Measurements from ENCODE around the gene DCDC2C.

Gene DCDC2C

DNA sequence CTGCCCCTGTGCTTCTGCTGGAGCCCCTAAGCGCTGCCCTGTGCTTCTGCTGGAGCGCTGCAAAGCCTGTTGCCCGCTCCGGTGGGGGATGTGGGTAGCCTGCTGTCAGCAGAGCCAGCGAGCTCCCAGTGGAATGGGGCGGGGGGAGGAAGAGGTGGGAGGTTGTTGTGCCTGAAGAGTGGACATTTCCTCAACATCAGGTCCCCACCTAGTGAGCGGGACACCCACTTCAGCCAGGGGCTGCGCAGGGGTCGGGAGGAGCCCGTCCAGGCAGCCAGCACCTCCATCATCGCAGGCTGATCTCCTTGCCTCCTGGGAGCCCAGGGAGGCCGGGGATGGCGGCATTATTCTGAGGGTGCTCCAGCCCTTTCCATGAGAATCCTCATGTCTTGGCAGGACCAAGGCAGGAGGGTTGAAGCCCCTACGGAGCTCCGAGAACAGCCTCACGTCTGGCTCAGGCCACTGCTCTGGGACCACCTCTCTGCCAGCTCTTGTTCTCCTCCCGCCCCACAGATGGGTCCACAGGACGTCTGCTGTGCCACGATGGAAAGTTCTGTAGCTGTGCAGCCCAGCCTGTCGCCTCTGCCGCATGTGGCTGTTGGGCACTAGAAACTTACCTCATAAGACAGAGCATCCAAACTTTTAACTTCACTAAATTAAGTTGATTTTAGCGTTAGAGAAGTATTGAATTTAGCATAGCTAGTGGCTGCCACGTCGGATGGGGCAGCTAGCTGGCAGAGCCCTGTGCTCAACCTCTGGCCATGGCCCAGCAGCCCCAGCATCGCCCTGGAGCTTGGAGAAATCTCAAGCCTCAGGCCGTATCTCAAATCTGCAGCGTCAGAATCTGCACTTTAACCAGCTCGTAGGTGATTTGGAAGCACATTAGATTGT lies 47.3 kb upstream of the DCDC2C start:
- Histone ChIP-seq H3K9ac (ENCODE audit: low read length) (no peak overlapping the region), H3K4me1 (ENCODE audit: low read length) (peaks cover 75% of the 10 kb centered on the region), H3K36me3 (replicated peaks; ENCODE audit: low read depth, low read length) (no peaks in the 10 kb centered on the region), H3K9me3 (ENCODE audit: insufficient read depth, low read length) (peaks cover 4% of the 10 kb centered on the region; the same call in 1 of the 2 replicates), H3K4me3 (ENCODE audit: low read length) (no peak overlapping the region), H4K20me1 (ENCODE audit: insufficient read depth, low read length) (no peaks in the 10 kb centered on the region), H3K79me2 (ENCODE audit: low read length) (no peaks in the 10 kb centered on the region), H3K4me2 (ENCODE audit: low read length) (no peak overlapping the region), H3K27me3 (ENCODE audit: low read depth, low read length) (no peaks in the 10 kb centered on the region), H3K27ac (ENCODE audit: low read length) (peak overlapping the region; percentile 98; the same call in 1 of the 2 replicates), H2AFZ (ENCODE audit: low read depth, low read length) (no peak overlapping the region)
- TF ChIP-seq EZH2phosphoT487 (IDR thresholded peaks at IDR 0.05; ENCODE audit: low read depth) = no peak
- TF ChIP-seq, protein P1, sequence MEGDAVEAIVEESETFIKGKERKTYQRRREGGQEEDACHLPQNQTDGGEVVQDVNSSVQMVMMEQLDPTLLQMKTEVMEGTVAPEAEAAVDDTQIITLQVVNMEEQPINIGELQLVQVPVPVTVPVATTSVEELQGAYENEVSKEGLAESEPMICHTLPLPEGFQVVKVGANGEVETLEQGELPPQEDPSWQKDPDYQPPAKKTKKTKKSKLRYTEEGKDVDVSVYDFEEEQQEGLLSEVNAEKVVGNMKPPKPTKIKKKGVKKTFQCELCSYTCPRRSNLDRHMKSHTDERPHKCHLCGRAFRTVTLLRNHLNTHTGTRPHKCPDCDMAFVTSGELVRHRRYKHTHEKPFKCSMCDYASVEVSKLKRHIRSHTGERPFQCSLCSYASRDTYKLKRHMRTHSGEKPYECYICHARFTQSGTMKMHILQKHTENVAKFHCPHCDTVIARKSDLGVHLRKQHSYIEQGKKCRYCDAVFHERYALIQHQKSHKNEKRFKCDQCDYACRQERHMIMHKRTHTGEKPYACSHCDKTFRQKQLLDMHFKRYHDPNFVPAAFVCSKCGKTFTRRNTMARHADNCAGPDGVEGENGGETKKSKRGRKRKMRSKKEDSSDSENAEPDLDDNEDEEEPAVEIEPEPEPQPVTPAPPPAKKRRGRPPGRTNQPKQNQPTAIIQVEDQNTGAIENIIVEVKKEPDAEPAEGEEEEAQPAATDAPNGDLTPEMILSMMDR (IDR thresholded peaks at IDR 0.05; ENCODE audit: low read depth, low read length) = no peak

DNA sequence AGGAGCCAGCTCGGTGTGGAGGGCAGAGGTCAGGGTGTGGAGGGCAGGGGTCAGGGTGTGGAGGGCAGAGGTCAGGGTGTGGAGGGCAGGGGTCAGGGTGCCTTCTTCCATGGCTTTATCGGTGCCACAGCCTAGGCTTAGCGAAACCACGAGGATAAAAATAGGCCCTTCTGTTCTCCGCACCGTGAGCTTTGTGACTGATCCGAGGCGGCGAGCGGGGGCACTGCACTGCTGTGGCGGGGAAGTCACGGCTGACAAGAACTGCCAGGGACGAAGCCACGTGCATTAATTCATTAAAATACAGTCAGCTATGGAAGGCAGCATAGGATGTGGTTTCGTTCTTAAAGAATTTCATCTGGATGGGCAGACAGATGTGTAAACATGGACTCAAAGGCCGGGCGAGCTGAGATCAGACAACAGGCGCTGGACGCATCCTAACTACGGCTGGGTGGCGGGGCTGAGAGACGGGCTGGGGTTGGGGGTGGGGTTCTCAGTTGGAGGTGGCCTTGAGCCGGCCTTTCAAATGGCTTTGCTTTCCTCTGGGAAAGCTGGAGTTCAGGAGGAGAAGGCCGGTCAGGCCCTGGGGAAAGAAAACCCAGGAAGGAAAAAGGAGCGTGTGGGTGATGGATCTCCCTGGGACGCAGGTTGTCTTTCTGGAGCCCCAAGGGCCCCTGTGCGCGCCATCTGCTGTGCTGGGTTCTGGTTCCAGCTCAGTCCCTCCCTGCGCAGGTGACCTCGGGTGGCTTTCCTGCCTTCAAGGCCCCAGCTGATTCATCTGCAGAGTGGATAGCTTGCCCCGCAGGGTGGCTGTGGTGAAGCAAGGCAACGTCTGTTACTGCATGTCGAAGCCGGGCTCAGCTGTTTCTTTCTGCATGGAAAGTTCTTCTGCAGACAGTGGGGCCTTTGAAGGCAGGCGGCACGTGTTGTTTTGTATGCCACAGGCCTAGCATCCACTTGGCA lies 46.3 kb upstream of the DCDC2C start:
- Histone ChIP-seq H3K9ac (ENCODE audit: low read length) (peak overlapping the region; percentile 22; the same call in 1 of the 2 replicates), H3K4me1 (ENCODE audit: low read length) (peaks cover 77% of the 10 kb centered on the region), H3K27me3 (ENCODE audit: low read depth, low read length) (no peaks in the 10 kb centered on the region), H4K20me1 (ENCODE audit: insufficient read depth, low read length) (no peaks in the 10 kb centered on the region), H3K4me2 (ENCODE audit: low read length) (peak overlapping the region; percentile 31), H3K79me2 (ENCODE audit: low read length) (no peaks in the 10 kb centered on the region), H3K27ac (ENCODE audit: low read length) (peak overlapping the region; percentile 98), H3K36me3 (replicated peaks; ENCODE audit: low read depth, low read length) (no peaks in the 10 kb centered on the region), H3K9me3 (ENCODE audit: insufficient read depth, low read length) (peaks cover 4% of the 10 kb centered on the region; the same call in 1 of the 2 replicates), H3K4me3 (ENCODE audit: low read length) (no peak overlapping the region), H2AFZ (ENCODE audit: low read depth, low read length) (peak overlapping the region; percentile 36)
- no peak for TF ChIP-seq EZH2phosphoT487 (IDR thresholded peaks at IDR 0.05; ENCODE audit: low read depth)
- TF ChIP-seq, protein P1 (IDR thresholded peaks at IDR 0.05; ENCODE audit: low read depth, low read length) = no peak

DNA sequence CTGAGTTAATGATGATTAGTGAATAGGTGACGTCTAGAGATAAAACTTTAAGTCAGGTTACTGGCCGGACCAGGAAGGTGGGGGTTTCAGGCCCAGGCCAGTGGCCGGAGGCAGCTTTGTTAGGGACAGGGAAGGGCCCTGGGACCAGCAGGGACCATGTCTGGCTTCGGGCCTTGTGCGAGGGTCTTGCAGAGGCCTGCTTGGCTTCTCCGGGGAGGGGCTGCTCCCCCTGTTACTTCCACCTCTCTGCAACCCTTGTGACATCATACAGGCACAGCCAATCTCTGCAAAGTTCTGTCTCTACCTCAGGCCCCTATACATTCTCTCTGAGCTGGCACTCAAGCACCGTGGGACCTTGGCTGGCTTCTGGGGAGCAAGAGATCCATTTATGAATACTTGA lies 45.5 kb upstream of the DCDC2C start, which contains the start of gene ALLC:
Gene ALLC, plus strand, starts transcription at position 320 of the 400 bp plus-strand sequence. CDS start 12,958 bp downstream, outside the sequence.
- H3K9me3 ChIP-seq (ENCODE audit: insufficient read depth, low read length) = peaks cover 4% of the 10 kb centered on the region; the same call in 1 of the 2 replicates
- H3K4me3 ChIP-seq (ENCODE audit: low read length) = no peak within 1 kb of the TSS
- peak within 1 kb of the TSS; percentile 58 for H3K4me2 ChIP-seq (ENCODE audit: low read length)
- no peaks in the 10 kb centered on the region for H4K20me1 ChIP-seq (ENCODE audit: insufficient read depth, low read length)
- H3K79me2 ChIP-seq (ENCODE audit: low read length) = no peaks in the 10 kb centered on the region
- TF ChIP-seq EZH2phosphoT487 (IDR thresholded peaks at IDR 0.05; ENCODE audit: low read depth) = no peak
- TF ChIP-seq, protein P1 (IDR thresholded peaks at IDR 0.05; ENCODE audit: low read depth, low read length) = no peak
- no peaks in the 10 kb centered on the region for H3K27me3 ChIP-seq (ENCODE audit: low read depth, low read length)
- no peaks in the 10 kb centered on the region for H3K36me3 ChIP-seq (replicated peaks; ENCODE audit: low read depth, low read length)
- H2AFZ ChIP-seq (ENCODE audit: low read depth, low read length) = peak within 1 kb of the TSS; percentile 36
- peak within 1 kb of the TSS; percentile 98 for H3K27ac ChIP-seq (ENCODE audit: low read length)
- H3K9ac ChIP-seq (ENCODE audit: low read length) = peak within 1 kb of the TSS; percentile 76
- H3K4me1 ChIP-seq (ENCODE audit: low read length) = peaks cover 77% of the 10 kb centered on the region
